HG03558 (cell line): ENCODE data around the gene INAVA.
"Not testable (repeated sequence)": the region's sequence is repeated elsewhere in the genome, so short reads cannot be mapped to it uniquely, and the experiment has no call there.

ENCODE experiments used
- ATAC-seq: cut with Tn5 transposase; IDR thresholded peaks from one replicate; pipeline ENCODE4 v1.9.1; 2021; ENCODE audit warnings: moderate number of reproducible peaks; ENCODE audit not compliant: unreplicated experiment; ENCODE audit errors: extremely low read depth

INAVA gene

GRCh38 chr1:200912737-200913407, 18.2 kb downstream of the INAVA start:
- ATAC-seq: no peak

DNA sequence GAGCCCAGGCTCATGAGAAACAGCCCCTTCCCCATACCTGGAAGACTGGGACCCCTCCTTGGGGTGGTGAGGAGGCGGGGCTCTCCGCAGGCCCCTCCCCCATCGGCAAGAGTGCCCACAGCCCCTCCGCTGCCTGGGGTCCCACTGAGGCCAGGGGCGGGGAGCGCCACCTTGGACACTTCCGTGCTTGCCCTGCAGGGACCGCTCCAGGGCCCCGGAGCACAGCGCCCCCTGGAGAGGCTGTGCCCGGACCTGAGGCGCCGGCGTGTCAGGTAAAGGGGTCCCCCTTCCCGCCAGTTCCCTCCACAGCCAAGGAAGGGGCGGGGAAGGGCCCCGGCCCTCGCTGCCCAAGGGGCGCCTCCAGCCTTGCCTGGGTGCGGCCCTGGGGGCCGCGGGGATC, 21.5 kb downstream of the INAVA start:
- ATAC-seq: no peak

DNA sequence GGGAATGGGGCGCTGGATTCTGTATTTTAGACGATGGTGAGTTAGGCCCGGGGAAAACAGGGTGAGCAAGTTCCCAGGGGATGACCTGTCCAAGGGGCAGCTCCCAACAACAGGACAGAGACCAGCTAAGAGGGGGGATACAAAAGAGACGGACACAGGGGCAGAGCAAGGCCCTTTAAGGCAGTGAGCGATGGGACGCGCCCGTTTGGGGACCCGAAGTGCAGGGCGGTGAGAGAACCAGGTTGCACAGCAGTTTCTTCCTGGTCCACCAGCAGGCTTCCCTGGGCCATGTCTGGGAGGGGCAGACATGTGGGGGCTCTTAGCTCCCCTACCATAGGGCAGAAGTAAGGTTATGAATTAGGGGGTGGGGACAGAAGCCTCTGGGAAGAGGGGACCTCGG, 22.0 kb downstream of the INAVA start:
- ATAC-seq: no peak

- no peak for ATAC-seq
Observed at GRCh38 chr1:200917291-200917817, 22.7 kb downstream of the INAVA start.

GRCh38 chr1:200918006-200918405, 23.3 kb downstream of the INAVA start:
- ATAC-seq: no peak

DNA sequence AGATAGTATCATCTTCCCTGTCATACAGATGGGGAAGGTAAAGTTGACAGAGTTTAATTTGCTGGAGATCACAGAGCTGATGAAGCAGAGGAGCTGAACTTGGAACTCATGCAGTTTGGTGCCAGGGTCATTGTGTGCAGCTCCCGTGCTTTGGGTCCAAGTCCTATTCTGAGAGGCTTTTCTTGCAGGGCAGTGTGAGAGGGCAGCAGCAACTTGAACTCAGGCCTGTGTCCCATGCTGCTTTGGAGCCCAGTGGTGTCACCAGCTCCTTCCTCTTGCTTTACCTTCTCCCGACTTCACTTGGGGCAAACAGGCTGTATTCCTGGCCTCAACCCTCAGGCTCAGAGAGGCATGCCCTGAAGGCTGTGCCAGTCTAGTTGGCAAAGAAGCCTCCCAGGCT, 24.7 kb downstream of the INAVA start:
- ATAC-seq: no peak

GRCh38 chr1:200921571-200922110, 26.9 kb downstream of the INAVA start:
- ATAC-seq: no peak

DNA sequence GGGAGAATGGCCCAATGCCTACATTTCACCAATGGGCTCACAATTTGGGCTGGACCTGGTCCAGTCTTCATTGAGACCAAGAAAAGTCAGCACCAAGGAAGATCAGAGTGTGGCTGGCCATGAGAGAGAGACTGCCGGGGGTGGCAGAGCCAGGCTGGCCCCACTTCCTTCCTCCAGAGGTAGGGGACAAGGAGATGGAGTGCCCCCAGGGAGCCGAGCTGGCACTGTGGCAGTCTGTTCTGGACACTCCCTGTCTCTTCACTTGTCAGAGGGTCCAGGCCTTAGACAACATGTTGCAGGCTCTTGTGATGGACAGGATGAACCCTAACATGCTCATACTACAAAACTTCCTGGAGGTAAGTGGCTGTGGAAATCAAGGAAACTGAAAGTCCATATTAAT, 27.7 kb downstream of the INAVA start:
- ATAC-seq: no peak

- ATAC-seq: no peak
Observed at GRCh38 chr1:200923601-200924000, 28.9 kb downstream of the INAVA start.

GRCh38 chr1:200925831-200926230, 31.1 kb downstream of the INAVA start:
- no peak for ATAC-seq

GRCh38 chr1:200929530-200930278, 35.0 kb downstream of the INAVA start:
- no peak for ATAC-seq

GRCh38 chr1:200930285-200930684, 35.6 kb downstream of the INAVA start:
- ATAC-seq: not testable (repeated sequence)

DNA sequence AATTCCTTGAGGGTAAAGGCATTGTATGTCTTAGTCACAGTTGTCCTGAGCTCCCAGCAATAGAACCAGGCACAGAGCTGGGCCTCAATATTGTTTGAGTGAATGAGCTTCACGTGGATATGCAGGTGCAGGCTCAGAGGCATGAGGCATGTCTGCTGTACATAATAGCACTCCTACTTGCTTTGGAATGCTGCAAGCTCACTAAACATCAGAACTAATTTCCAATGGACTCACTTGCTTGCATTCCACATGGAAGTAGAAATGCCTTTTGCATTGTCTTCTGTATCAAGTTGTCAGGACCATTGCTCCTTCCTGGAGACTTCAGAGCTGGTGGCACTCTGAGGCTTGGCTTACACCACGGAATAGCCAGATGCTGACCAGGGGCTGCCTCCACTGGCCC, 37.1 kb downstream of the INAVA start:
- no peak for ATAC-seq

DNA sequence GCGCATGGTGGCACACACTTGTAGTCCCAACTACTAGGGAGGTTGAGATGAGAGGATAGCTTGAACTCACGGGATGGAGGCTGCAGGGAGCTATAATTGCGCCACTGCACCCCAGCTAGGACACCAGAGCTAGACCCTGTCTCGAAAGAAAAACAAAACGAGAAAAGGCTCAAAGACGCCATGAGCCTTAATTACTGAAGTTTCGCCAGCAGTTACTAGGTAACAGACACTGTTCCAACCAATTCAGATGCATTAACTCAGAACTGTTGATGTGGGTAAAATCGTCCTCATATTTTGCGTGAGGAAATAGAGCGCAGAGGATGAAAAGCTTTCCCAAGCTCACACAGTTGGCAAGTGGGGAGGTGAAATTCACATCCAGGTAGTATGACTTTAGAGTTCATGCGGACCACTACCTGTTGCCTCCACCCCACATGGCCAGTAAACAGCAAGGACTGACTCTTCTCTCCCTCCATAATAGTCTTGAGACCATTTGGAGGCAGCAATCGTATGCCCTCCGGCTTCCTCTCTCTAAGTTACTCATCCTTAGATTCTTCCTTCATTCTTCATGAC, 40.1 kb downstream of the INAVA start:
- ATAC-seq: no peak

DNA sequence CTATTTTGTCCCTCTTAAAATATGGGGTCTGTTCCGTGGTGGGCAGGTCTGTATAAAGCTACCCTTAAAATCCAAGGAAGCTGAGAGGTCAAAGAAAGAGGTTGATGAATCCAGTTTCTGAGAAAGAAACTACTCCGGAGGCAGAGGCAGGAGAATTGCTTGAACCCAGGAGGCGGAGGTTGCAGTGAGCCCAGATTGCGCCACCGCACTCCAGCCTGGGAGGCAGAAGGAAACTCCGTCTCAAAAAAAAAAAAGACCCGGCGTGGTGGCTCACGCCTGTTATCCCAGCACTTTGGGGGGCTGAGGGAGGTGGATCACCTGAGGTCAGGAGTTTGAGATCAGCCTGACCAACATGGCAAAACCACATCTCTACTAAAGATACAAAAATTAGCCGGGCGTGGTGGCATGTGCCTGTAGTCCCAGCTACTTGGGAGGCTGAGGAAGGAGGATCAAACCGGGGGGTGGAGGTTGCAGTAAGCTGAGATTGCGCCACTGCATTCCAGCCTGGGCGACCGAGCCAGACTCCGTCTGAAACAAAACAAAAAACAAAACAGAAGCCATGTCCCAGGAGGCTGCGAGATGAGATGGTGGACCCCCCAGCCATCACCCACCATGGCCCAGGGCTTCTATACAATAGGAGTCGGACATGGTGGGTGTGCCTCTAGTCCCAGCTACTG, 40.7 kb downstream of the INAVA start:
- ATAC-seq: not testable (repeated sequence)

DNA sequence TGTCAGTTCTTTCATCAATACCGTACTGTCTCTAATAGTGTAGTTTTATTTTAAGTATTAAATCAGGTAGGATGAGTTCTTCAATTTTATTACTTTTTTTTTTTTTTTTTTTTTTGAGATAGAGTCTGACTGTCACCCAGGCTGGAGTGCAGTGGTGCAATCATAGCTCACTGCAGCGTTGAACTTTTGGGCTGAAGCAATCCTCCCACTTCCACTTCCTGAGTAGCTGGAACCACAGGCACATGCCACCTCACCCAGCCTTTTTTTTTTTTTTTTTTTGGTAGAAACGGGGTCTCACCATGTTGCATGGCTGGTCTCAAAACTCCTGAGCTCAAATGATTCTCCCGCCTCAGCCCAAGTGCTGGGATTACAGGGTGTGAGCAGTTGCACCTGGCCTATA, 44.3 kb downstream of the INAVA start:
- ATAC-seq: no peak

GRCh38 chr1:200945111-200945510, 50.4 kb downstream of the INAVA start:
- ATAC-seq: no peak

DNA sequence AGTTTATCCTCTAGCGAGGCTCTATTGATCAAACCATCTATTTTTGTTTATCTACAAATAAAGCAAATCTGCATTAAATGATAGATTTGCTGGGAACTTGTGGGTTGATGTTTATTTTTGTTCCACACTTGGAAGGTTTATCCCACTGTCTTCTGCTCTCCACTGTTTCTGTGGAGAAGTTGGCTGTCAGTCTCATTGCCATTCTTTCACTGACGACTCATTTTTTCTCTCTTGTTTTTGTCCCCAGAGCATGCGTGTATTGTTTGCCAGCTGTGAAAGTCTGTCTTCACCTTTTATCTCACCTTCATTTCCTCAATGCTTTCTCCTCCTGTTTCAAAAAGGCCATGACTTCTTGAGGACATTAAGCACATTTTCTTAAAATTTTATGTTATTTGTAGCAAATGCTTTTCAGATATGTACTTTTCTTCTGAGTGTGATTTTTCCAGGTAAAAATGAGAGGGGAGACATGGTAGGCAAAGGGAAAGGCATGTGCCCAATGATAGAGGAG, 52.4 kb downstream of the INAVA start:
- no peak for ATAC-seq

- ATAC-seq: no peak
Observed at GRCh38 chr1:200949626-200950025, 54.9 kb downstream of the INAVA start.

- ATAC-seq: no peak
Observed at GRCh38 chr1:200951016-200951415, 56.3 kb downstream of the INAVA start.
